AG04450 (cell line): ENCODE results near the gene NSUN2. TPM values are rescaled to one million over a fixed set of nuclear protein-coding genes. Genes with fewer than 3 reads are reported as not detected.

Experiments
- CTCF ChIA-PET: fragments of 300-600, 350-600 bp; formaldehyde crosslinking; extraction: SDS; loops from one replicate; lab custom pipeline; 2022; ENCODE audit warnings: antibody characterized with exemption, inconsistent platforms; lab: Charles Lee
- POLR2A ChIA-PET: fragments of 350-600 bp; formaldehyde crosslinking; extraction: SDS; loops from one replicate; lab custom pipeline; 2021; ENCODE audit warnings: antibody characterized with exemption, inconsistent platforms; lab: Yijun Ruan, JAX
- DNase-seq: peaks from one replicate; pipeline ENCODE4 v3.0.0-alpha.2; 2011; ENCODE audit warnings: low read depth, low spot score
- H3K27ac ChIP-seq: one replicate; pipeline ENCODE4 v1.5.1; 2012; ENCODE audit warnings: low read depth, low read length, control low read depth
- H3K27me3 ChIP-seq: one replicate; pipeline ENCODE4 v1.6.0; 2012; ENCODE audit warnings: low read length; ENCODE audit not compliant: control insufficient read depth, insufficient read depth
- H3K4me3 ChIP-seq: 2 replicates; pipeline ENCODE4 v1.5.1; 2011; ENCODE audit warnings: mild to moderate bottlenecking, low read depth, low read length, control low read depth
- H3K9me3 ChIP-seq: 2 replicates; pipeline ENCODE4 v1.5.1; 2012; ENCODE audit warnings: low read length; ENCODE audit not compliant: control insufficient read depth, insufficient read depth
- CTCF ChIP-seq: IDR thresholded peaks from 2 replicates; pipeline ENCODE4 v1.5.1; 2011; ENCODE audit warnings: low read depth, low read length, control low read depth, inconsistent platforms
- polyA plus RNA-seq: library from polyadenylated mRNA; depleted of rRNA; stranded (reverse); fragments of >200 nt; gene quantifications from 2 replicates; pipeline ENCODE4 v1.2.3, GENCODE V29; 2011

NSUN2 gene
- polyA plus RNA-seq, 1 experiment, result 42.0 TPM

GRCh38 chr5:6678385-6678784 is 45.5 kb upstream of the NSUN2 start:
- H3K27me3 ChIP-seq, result no peaks in the 10 kb centered on the region
- TF ChIP-seq CTCF, result no peak
- POLR2A ChIA-PET, result no interaction called here
- no peak overlapping the region for H3K4me3 ChIP-seq
- CTCF ChIA-PET, result no interaction called here
- no peaks in the 10 kb centered on the region for H3K9me3 ChIP-seq
- no peak overlapping the region for H3K27ac ChIP-seq
- DNase-seq, result no peak

GRCh38 chr5:6676702-6677101 is 43.9 kb upstream of the NSUN2 start:
- TF ChIP-seq CTCF, result no peak
- no peak for DNase-seq
- Histone ChIP-seq H3K4me3 (no peak overlapping the region), H3K27ac (no peak overlapping the region), H3K27me3 (no peaks in the 10 kb centered on the region), H3K9me3 (no peaks in the 10 kb centered on the region)
- ChIA-PET CTCF (no interaction called here), POLR2A (no interaction called here)

GRCh38 chr5:6675784-6676491 is 43.1 kb upstream of the NSUN2 start:
- H3K4me3 ChIP-seq, result no peak overlapping the region
- no peak for TF ChIP-seq CTCF
- H3K27ac ChIP-seq, result no peak overlapping the region
- H3K27me3 ChIP-seq, result no peaks in the 10 kb centered on the region
- ChIA-PET POLR2A (no interaction called here), CTCF (no interaction called here)
- H3K9me3 ChIP-seq, result no peaks in the 10 kb centered on the region
- no peak for DNase-seq

- no peaks in the 10 kb centered on the region for H3K9me3 ChIP-seq
- no peak for TF ChIP-seq CTCF
- POLR2A ChIA-PET, result no interaction called here
- no peaks in the 10 kb centered on the region for H3K27me3 ChIP-seq
- H3K27ac ChIP-seq, result no peak overlapping the region
- DNase-seq, result no peak
- H3K4me3 ChIP-seq, result no peak overlapping the region
- CTCF ChIA-PET, result no interaction called here
These were observed 42.0 kb upstream of the NSUN2 start for GRCh38 chr5:6674886-6675285.

GRCh38 chr5:6674421-6674820 is 41.6 kb upstream of the NSUN2 start:
- H3K27ac ChIP-seq, result no peak overlapping the region
- ChIA-PET CTCF (no interaction called here), POLR2A (no interaction called here)
- TF ChIP-seq CTCF, result no peak
- DNase-seq, result no peak
- no peaks in the 10 kb centered on the region for H3K9me3 ChIP-seq
- no peaks in the 10 kb centered on the region for H3K27me3 ChIP-seq
- H3K4me3 ChIP-seq, result no peak overlapping the region
